NCI-H2029 (cell line): ENCODE results near the gene SLX9.
A peak's percentile ranks its signal among the peaks of the same experiment; 100 is the strongest.

Source experiments
- DNase-seq: peaks from one replicate; lab custom pipeline; 2025; lab: John Stamatoyannopoulos, UW

The SLX9 gene

GRCh38 chr21:44939532-44940115 lies at the start of gene SLX9:
Gene SLX9, plus strand, starts transcription at chr21:44940029. Its CDS starts 29 bp downstream, at chr21:44940058.
- DNase-seq = peak; percentile 75

GRCh38 chr21:44890338-44890931 lies 49.4 kb upstream of the SLX9 start:
- no peak for DNase-seq

GRCh38 chr21:44890961-44891541 lies 48.8 kb upstream of the SLX9 start:
- DNase-seq = no peak

- DNase-seq = no peak
Measured at GRCh38 chr21:44891631-44892031, 48.2 kb upstream of the SLX9 start.

- DNase-seq = no peak
Measured at GRCh38 chr21:44892095-44892494, 47.7 kb upstream of the SLX9 start.

GRCh38 chr21:44892536-44893277 lies 47.1 kb upstream of the SLX9 start:
- peak; percentile 7 for DNase-seq

GRCh38 chr21:44893278-44893556 lies 46.6 kb upstream of the SLX9 start:
- DNase-seq = no peak

GRCh38 chr21:44893948-44894656 lies 45.7 kb upstream of the SLX9 start:
- no peak for DNase-seq

- no peak for DNase-seq
Measured at GRCh38 chr21:44894687-44895302, 45.0 kb upstream of the SLX9 start.

- DNase-seq = no peak
Measured at GRCh38 chr21:44895859-44896258, 44.0 kb upstream of the SLX9 start.

- DNase-seq = no peak
Measured at GRCh38 chr21:44896561-44897286, 43.1 kb upstream of the SLX9 start.

GRCh38 chr21:44897326-44898010 lies 42.4 kb upstream of the SLX9 start:
- no peak for DNase-seq

GRCh38 chr21:44898011-44898488 lies 41.8 kb upstream of the SLX9 start:
- DNase-seq = no peak

- no peak for DNase-seq
Measured at GRCh38 chr21:44898851-44899767, 40.7 kb upstream of the SLX9 start.

- DNase-seq = no peak
Measured at GRCh38 chr21:44899768-44900558, 39.9 kb upstream of the SLX9 start.

- no peak for DNase-seq
Measured at GRCh38 chr21:44900559-44901251, 39.1 kb upstream of the SLX9 start.

GRCh38 chr21:44901391-44902074 lies 38.3 kb upstream of the SLX9 start:
- no peak for DNase-seq
